Cerebellar cortex (tissue), 1 donor: ENCODE data around the gene OCA2.

ENCODE experiments used
- DNase-seq: peaks from one replicate; pipeline ENCODE4 v3.0.0-alpha.2; 2015; ENCODE audit warnings: low spot score

Gene OCA2

GRCh38 chr15:27949089-27949488 lies 150.0 kb downstream of the OCA2 start:
- no peak for DNase-seq

GRCh38 chr15:27939246-27939645 lies 159.9 kb downstream of the OCA2 start:
- DNase-seq = no peak

- DNase-seq = no peak
Observed at GRCh38 chr15:27937851-27938250, 161.3 kb downstream of the OCA2 start.

- DNase-seq = no peak
Observed at GRCh38 chr15:27936164-27936563, 163.0 kb downstream of the OCA2 start.

GRCh38 chr15:27935328-27935727 lies 163.8 kb downstream of the OCA2 start:
- DNase-seq = no peak

GRCh38 chr15:27934782-27935181 lies 164.3 kb downstream of the OCA2 start:
- no peak for DNase-seq

GRCh38 chr15:27933562-27933961 lies 165.6 kb downstream of the OCA2 start:
- DNase-seq = no peak

GRCh38 chr15:27932600-27932999 lies 166.5 kb downstream of the OCA2 start:
- no peak for DNase-seq

GRCh38 chr15:27928386-27928785 lies 170.7 kb downstream of the OCA2 start:
- DNase-seq = no peak

GRCh38 chr15:27912283-27912682 lies 186.8 kb downstream of the OCA2 start:
- no peak for DNase-seq

- no peak for DNase-seq
Observed at GRCh38 chr15:27906802-27907201, 192.3 kb downstream of the OCA2 start.

- no peak for DNase-seq
Observed at GRCh38 chr15:27903405-27903804, 195.7 kb downstream of the OCA2 start.

- no peak for DNase-seq
Observed at GRCh38 chr15:27902680-27903385, 196.3 kb downstream of the OCA2 start.

GRCh38 chr15:27899583-27900285 lies 199.4 kb downstream of the OCA2 start:
- DNase-seq = no peak

- no peak for DNase-seq
Observed at GRCh38 chr15:27897481-27897880, 201.6 kb downstream of the OCA2 start.

GRCh38 chr15:27894645-27895044 lies 204.5 kb downstream of the OCA2 start:
- no peak for DNase-seq

GRCh38 chr15:27889258-27889657 lies 209.9 kb downstream of the OCA2 start:
- no peak for DNase-seq

- no peak for DNase-seq
Observed at GRCh38 chr15:27885201-27885600, 213.9 kb downstream of the OCA2 start.

- no peak for DNase-seq
Observed at GRCh38 chr15:27884726-27885125, 214.4 kb downstream of the OCA2 start.

GRCh38 chr15:27878841-27879240 lies 220.3 kb downstream of the OCA2 start:
- no peak for DNase-seq

- no peak for DNase-seq
Observed at GRCh38 chr15:27873828-27874227, 225.3 kb downstream of the OCA2 start.

GRCh38 chr15:27873039-27873438 lies 226.1 kb downstream of the OCA2 start:
- DNase-seq = no peak

- no peak for DNase-seq
Observed at GRCh38 chr15:27872355-27872754, 226.8 kb downstream of the OCA2 start.

- DNase-seq = no peak
Observed at GRCh38 chr15:27871902-27872260, 227.2 kb downstream of the OCA2 start.
